Activated effector memory CD4-positive, alpha-beta T cell treated with Interleukin-2 at 50 U/mL for 16 hours (primary cell): ENCODE results near the gene PHLDA2.
"Not testable (repeated sequence)": the region's sequence is repeated elsewhere in the genome, so short reads cannot be mapped to it uniquely, and the experiment has no call there.

Source experiments
- DNase-seq: peaks from one replicate; pipeline ENCODE4 v3.0.0-alpha.2; 2020

Gene PHLDA2

GRCh38 chr11:2945031-2945756 lies 16.0 kb upstream of the PHLDA2 start:
- no peak for DNase-seq

- DNase-seq = no peak
These were observed 15.3 kb upstream of the PHLDA2 start for GRCh38 chr11:2944530-2944929.

- DNase-seq = no peak
These were observed 14.5 kb upstream of the PHLDA2 start for GRCh38 chr11:2943711-2944118.

DNA sequence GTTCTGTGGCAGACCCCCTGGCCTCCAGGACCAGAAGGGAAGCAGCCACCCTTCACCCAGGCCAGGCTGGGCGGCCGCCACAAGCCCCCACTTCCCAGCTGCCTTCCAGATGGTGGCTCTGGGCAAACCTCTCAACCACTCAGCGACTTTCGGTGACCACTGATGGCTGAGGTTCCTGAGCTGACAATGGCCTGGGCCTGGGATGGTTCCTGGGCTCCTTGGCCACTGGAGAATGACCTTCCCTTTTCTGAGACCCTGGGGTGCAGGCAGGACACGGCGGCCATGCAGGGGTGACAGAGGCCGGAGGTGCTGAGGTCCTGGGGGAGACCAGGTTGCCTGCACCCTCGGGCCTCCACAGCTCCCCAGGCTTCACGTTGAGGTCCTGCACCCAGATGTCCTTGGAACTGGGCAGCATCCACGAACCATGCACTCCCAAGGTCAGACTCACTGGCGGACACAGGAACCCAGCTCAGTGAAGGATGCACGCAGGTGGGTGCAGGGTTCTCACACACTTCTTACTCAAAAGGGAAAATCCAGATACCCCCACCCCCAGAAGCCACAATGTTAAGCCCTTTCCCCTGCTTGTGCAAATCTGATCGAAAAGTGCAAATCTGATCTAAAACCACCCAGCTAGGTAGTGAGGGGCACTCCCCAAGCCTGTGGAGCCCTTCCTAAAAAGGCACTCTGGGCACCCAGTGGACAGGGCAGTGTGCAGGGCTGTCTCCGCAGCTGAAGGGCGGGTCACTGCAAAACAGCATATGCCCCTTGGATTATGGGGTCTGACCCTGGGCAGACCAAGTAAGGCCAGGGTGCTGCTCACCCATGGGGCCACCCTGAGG lies 13.9 kb upstream of the PHLDA2 start:
- no peak for DNase-seq

GRCh38 chr11:2942447-2942846 lies 13.2 kb upstream of the PHLDA2 start:
- DNase-seq = no peak

DNA sequence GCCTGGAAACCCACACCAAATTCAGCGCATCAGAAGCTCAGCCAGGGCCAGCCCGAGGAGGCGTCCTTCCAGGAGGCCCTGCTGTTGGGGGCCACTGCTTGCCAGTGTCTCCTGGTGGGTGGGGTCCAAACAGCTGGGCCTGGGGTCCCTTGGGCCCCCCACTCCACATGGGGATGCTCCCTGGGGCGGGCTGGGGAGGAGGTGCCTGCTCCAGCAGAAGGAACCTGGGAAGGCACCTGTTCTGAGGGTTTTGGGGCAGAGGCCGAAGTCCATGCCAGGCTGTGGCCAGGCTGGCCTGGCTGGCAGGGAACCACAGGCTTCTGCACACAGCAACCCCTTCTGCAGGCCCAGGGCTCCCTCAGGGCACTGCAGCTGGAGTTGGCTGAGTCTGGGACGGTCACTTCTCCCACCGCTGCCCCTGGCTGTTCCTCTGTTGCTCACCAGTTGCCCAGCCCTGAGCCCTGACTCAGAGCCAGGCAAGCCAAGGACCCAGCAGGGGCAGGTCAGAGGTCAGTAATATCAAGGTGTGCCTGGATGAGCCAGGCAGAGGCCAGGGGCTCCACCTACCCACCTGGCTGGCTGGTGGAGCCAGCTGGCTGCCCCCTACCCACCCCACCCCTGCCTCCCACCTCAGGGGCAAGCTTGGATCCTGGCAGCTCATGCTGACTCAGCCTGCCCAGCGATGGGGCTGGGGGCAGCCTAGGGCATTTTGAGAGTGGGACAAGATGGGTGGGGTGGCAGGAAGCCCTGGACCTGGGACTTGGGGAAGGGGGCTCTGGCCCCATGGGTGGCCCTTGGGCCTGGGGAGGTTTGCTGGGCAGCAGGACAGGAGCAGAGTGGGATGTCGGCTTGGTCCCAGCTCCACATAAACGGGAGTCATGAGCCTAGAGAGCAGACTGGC lies 12.0 kb upstream of the PHLDA2 start:
- no peak for DNase-seq

DNA sequence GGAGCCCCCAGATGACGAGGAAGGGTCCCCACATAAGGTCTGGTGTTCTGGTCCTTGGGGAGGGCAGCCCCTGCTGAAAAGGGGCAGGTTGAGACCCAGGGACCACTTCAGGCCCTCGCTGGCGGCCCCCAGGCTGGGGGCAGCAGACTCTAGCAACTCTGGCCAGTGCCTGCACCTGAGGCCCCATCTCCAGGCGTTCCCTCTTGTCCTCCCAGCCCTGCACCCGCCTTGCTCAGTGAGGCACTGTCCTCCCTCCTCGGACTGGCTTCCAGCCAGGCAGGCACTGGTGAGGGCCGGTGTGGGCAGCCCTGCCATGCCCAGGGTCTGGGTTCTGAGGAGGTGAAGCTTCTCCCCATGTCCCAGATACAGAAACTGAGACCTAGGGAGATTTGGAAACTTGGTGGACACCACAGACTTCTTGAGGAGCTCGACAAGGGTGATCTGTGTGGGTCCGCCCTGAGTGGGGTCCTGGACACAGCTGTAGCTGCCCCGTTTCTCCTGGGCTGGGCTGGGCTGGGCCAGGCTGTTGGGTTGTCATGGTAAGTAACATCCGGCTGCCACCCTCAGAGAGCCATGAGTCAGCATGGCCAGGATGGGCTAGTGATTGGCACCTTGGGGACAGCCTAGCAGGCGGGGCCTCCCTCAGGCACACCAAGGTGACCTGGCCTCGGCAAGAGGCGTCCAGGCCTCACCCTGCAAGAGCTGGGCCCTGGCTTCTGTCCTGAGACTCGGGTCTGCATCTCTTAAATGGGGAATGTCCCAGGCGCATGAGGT lies 11.1 kb upstream of the PHLDA2 start:
- no peak for DNase-seq

GRCh38 chr11:2938458-2939418 lies 9.5 kb upstream of the PHLDA2 start:
- DNase-seq = not testable (repeated sequence)

DNA sequence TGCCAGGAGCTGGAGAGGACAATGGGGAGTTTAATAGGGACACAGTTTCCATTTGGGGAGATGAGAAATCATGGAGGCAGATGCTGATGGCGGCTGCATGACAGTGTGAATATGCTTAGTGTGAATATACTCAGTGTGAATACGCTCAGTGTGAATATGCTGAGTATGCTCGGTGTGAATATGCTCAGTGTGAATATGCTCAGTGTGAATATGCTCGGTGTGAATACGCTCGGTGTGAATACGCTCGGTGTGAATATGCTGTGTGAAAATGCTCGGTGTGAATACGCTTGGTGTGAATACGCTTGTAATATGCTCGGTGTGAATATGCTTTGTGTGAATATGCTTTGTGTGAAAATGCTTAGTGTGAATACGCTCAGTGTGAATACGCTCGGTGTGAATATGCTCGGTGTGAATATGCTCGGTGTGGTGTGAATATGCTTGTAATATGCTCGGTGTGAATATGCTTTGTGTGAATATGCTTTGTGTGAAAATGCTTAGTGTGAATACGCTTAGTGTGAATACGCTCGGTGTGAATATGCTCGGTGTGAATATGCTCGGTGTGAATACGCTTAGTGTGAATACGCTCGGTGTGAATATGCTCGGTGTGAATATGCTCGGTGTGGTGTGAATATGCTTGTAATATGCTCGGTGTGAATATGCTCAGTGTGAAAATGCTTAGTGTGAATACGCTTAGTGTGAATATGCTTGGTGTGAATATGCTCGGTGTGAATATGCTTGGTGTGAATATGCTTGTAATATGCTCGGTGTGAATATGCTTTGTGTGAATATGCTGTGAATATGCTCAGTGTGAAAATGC lies 8.6 kb upstream of the PHLDA2 start:
- DNase-seq = not testable (repeated sequence)

DNA sequence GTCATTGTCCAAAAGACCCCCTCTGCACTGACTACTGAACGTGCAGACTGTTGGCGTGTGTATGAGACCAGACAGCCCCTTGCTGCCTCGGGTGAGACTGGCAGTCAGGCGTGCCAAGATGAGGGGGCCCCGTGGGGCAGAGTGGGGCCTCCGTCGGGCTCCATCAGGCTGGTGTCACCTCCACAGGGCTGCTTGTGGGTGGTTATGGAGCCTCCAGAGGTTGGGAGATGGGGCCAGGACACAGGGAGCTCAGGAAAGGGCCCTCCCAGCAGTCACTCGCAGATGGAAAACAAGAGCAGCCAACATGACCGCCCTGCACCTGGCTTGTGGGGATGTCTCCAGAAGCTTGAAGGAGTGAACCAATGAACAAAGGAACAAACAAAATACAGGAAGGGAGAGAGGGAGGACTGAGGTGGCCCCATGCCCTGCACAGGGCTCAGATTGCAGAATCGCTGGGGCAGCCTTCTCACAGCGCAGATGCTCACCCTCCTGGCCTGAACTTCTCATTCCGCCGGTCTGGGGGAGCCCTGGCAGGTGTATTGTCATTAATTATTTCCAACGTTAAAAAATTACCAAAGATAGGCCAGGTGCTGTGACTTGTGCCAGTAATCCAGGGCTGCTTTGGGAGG lies 5.5 kb upstream of the PHLDA2 start:
- no peak for DNase-seq

GRCh38 chr11:2934021-2934550 lies 4.9 kb upstream of the PHLDA2 start:
- no peak for DNase-seq

DNA sequence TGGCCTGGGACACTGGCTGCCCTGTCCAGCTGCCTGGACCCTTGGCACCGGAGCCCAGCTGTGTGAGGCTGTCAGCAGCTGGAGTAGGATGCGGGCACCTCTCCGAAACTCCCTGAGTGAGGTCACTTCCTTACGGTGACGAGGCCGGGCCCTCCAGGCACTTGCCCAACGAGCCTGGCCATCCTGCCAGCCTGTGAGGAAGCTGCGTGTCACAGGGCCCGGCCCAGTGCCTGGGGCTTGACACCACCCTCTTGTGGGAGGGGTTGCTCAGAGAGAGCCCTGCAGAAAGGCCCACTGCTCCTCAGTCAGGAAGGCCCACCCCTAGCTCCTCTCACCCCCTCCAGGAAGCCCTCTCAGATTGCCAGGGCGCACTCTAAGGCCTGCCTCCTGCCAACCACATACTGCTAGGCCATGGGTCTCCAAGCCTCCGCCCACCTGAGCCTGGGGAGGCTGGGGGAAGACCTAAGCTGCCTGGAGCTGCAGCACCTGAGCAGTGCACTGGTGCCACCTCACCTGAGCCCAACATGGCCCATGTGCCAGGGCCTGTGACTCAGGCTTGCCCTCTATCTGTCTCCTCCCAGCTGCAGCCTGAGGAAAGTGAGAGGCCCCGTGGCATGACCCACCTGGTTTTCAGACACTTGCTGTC lies 4.3 kb upstream of the PHLDA2 start:
- peak; percentile 30 for DNase-seq

DNA sequence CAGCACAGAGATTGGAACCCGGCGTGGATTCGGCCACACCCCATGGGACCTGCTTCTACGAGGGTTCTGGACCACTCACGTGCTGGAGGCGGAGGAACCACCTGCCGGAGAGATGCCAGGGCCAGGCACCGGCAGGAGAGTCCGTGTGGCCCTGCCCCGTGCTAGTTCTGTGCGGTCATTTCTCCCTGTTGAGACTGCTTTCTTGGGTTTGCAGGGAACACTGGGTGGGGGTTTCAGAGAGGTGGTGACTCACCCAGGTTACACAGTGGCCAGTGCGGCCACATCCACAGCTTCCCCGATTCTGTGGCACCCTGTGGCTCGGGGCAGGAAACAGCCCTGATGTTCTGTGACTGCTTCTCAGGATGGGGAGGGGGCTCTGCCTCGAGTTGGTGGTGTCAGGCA lies 3.6 kb upstream of the PHLDA2 start:
- no peak for DNase-seq

GRCh38 chr11:2931771-2932738 lies 2.8 kb upstream of the PHLDA2 start:
- no peak for DNase-seq

DNA sequence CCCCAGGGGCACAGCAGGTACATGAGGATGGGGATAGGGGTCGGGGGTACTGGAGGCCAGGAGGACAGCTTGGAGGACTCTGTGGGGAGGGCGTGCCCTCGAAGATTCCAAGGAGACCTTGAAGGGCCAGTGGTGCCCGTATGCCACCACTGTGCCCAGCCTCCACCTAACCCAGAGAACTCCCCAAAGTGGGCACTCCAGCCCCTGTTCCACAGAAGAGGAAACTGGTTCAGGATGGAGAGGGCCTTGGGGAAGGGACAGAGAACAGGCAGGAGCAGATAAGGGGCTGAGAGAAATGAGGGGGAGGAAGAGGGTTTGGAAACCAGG lies 2.2 kb upstream of the PHLDA2 start:
- no peak for DNase-seq

GRCh38 chr11:2930704-2931419 lies 1.6 kb upstream of the PHLDA2 start:
- peak; percentile 29 for DNase-seq
